SK-N-SH (cell line): ENCODE results near the gene MAP2K5.

Experiments
- EP300 ChIP-seq, 2 experiments: IDR thresholded peaks; 2 replicates each; pipeline versions ENCODE4 v1.4.0 to v1.6.1; 2012; ENCODE audit warnings: borderline replicate concordance in 1 of 2, low read depth in 1 of 2, low read length in 1 of 2
- FOXM1 ChIP-seq: IDR thresholded peaks from 2 replicates; pipeline ENCODE4 v1.4.0; 2012; ENCODE audit warnings: low read depth, mild to moderate bottlenecking
- JUND ChIP-seq: IDR thresholded peaks from 2 replicates; pipeline ENCODE4 v1.4.0; 2012
- MEF2A ChIP-seq: IDR thresholded peaks from 2 replicates; pipeline ENCODE4 v1.4.0; 2012; ENCODE audit warnings: low read depth, borderline replicate concordance
- RCOR1 ChIP-seq: fragments of 150-350 bp; IDR thresholded peaks from 2 replicates; pipeline ENCODE4 v1.6.1; 2017; ENCODE audit warnings: antibody characterized with exemption, low read length
- TEAD4 ChIP-seq: IDR thresholded peaks from 2 replicates; pipeline ENCODE4 v1.4.0; 2012; ENCODE audit warnings: mild to moderate bottlenecking, borderline replicate concordance; ENCODE audit not compliant: insufficient read depth
- TF ChIP-seq, protein P1 (sequence below): fragments of 200-600 bp; sonication (generic); IDR thresholded peaks from 2 replicates; pipeline ENCODE4 v1.6.1; 2017; ENCODE audit warnings: antibody characterized with exemption, mild to moderate bottlenecking, moderate library complexity
- TF ChIP-seq, protein P2 (sequence below): fragments of 150-350 bp; IDR thresholded peaks from 2 replicates; pipeline ENCODE4 v1.6.1; 2017; ENCODE audit warnings: antibody characterized with exemption, low read length, low read depth, borderline replicate concordance
- TF ChIP-seq, protein P3 (sequence below): IDR thresholded peaks from 2 replicates; pipeline ENCODE4 v1.6.1; 2012; ENCODE audit warnings: mild to moderate bottlenecking, low read depth, low read length, moderate library complexity

DNA sequence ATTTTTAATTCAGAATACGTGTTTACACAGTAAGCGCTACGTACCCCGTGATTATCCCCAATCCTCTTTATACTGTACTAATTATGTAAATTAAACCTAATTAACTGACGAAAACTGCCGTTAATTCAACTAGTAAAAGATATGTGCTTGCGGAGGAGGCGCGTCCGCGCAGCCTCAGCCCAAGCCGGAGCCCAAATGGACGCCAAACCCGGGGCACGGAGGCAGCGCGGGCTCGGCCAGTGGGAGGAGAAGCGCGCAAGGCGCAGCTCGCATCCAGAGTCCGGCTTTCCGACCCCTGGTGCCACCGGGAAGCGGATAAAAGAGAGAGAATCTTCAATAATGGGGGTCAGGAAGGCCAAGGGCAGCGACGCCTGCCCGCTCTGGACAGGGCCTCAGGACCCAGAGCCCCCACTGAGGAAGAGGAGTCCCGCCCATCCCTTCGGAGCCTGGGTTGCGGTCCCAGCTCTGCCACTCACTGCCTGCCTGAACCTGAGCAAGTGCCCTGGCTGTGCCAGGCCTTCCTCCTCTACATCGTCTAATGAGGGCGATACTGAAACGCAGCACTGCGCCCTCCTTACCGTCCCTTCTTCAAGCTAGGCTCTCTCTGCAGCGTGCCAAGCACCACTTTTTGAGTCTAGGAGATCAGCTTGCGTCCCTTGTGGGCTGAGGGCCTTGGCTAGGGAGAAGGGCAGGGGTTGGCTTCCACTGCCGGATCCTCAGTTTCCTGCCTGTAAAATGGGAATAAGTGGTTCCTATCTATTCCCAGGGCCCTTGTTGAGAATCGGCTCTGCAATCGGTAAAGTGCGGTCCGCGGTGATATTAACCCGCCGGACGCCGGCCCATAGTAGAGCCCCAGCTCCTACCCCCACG, 277.9 kb downstream of the MAP2K5 start:
- TF ChIP-seq MEF2A: no peak
- TF ChIP-seq FOXM1: no peak
- TF ChIP-seq, protein P1, sequence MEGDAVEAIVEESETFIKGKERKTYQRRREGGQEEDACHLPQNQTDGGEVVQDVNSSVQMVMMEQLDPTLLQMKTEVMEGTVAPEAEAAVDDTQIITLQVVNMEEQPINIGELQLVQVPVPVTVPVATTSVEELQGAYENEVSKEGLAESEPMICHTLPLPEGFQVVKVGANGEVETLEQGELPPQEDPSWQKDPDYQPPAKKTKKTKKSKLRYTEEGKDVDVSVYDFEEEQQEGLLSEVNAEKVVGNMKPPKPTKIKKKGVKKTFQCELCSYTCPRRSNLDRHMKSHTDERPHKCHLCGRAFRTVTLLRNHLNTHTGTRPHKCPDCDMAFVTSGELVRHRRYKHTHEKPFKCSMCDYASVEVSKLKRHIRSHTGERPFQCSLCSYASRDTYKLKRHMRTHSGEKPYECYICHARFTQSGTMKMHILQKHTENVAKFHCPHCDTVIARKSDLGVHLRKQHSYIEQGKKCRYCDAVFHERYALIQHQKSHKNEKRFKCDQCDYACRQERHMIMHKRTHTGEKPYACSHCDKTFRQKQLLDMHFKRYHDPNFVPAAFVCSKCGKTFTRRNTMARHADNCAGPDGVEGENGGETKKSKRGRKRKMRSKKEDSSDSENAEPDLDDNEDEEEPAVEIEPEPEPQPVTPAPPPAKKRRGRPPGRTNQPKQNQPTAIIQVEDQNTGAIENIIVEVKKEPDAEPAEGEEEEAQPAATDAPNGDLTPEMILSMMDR: no peak
- TF ChIP-seq, protein P2, sequence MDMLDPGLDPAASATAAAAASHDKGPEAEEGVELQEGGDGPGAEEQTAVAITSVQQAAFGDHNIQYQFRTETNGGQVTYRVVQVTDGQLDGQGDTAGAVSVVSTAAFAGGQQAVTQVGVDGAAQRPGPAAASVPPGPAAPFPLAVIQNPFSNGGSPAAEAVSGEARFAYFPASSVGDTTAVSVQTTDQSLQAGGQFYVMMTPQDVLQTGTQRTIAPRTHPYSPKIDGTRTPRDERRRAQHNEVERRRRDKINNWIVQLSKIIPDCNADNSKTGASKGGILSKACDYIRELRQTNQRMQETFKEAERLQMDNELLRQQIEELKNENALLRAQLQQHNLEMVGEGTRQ: no peak
- TF ChIP-seq EP300 (IDR thresholded peaks at IDR 0.05; ENCODE audit: borderline replicate concordance in 1 of 2, low read depth in 1 of 2, low read length in 1 of 2): no peak
- TF ChIP-seq TEAD4: no peak
- no peak for TF ChIP-seq JUND
- TF ChIP-seq, protein P3, sequence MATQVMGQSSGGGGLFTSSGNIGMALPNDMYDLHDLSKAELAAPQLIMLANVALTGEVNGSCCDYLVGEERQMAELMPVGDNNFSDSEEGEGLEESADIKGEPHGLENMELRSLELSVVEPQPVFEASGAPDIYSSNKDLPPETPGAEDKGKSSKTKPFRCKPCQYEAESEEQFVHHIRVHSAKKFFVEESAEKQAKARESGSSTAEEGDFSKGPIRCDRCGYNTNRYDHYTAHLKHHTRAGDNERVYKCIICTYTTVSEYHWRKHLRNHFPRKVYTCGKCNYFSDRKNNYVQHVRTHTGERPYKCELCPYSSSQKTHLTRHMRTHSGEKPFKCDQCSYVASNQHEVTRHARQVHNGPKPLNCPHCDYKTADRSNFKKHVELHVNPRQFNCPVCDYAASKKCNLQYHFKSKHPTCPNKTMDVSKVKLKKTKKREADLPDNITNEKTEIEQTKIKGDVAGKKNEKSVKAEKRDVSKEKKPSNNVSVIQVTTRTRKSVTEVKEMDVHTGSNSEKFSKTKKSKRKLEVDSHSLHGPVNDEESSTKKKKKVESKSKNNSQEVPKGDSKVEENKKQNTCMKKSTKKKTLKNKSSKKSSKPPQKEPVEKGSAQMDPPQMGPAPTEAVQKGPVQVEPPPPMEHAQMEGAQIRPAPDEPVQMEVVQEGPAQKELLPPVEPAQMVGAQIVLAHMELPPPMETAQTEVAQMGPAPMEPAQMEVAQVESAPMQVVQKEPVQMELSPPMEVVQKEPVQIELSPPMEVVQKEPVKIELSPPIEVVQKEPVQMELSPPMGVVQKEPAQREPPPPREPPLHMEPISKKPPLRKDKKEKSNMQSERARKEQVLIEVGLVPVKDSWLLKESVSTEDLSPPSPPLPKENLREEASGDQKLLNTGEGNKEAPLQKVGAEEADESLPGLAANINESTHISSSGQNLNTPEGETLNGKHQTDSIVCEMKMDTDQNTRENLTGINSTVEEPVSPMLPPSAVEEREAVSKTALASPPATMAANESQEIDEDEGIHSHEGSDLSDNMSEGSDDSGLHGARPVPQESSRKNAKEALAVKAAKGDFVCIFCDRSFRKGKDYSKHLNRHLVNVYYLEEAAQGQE: no peak
- no peak for TF ChIP-seq RCOR1
